ENCODE data around the gene FOXS1. TPM values are rescaled to one million over a fixed set of nuclear protein-coding genes. Genes with fewer than 3 reads are reported as not detected.

Gene FOXS1
- total RNA-seq, 1 experiment from 2014 or later: not detected

GRCh38 chr20:31831771-31832306 lies 13.6 kb downstream of the FOXS1 start:
- intact Hi-C loops (cut with micrococcal nuclease; ENCODE audit: unreplicated experiment): no loop called here
- no peak overlapping the region for H3K27ac ChIP-seq (ENCODE audit: low read depth, low read length, poor library complexity, severe bottlenecking)
- H3K9me3 ChIP-seq (ENCODE audit: low read depth, low read length, poor library complexity, severe bottlenecking): no peaks in the 10 kb centered on the region
- ChIA-PET CTCF (no interaction called here), POLR2A (ENCODE audit: low non-redundant PET) (no interaction called here)
- no peaks in the 10 kb centered on the region for H3K27me3 ChIP-seq (replicated peaks; ENCODE audit: insufficient read depth, low read depth, low read length, poor library complexity)
- DNase-seq (ENCODE audit: low spot score): no peak
- BruUV-seq (replicated peaks): no TSS peak
- TF ChIP-seq CTCF (conservative IDR thresholded peaks at IDR 0.05; ENCODE audit: low read depth, low read length): no peak
- TF ChIP-seq EZH2 (IDR thresholded peaks at IDR 0.05; ENCODE audit: borderline replicate concordance, low read depth, low read length, poor library complexity, severe bottlenecking): no peak
- H3K36me3 ChIP-seq (ENCODE audit: insufficient read depth, low read length, poor library complexity, severe bottlenecking): no peaks in the 10 kb centered on the region
- H3K4me1 ChIP-seq (ENCODE audit: insufficient read depth, low read length, poor library complexity, severe bottlenecking): no peaks in the 10 kb centered on the region
- H3K4me3 ChIP-seq (ENCODE audit: low read depth, low read length, poor library complexity, severe bottlenecking): no peak overlapping the region

- ChIA-PET POLR2A (ENCODE audit: low non-redundant PET) (no interaction called here), CTCF (no interaction called here)
- Histone ChIP-seq H3K27me3 (replicated peaks; ENCODE audit: insufficient read depth, low read depth, low read length, poor library complexity) (no peaks in the 10 kb centered on the region), H3K4me3 (ENCODE audit: low read depth, low read length, poor library complexity, severe bottlenecking) (no peak overlapping the region), H3K9me3 (ENCODE audit: low read depth, low read length, poor library complexity, severe bottlenecking) (no peaks in the 10 kb centered on the region), H3K4me1 (ENCODE audit: insufficient read depth, low read length, poor library complexity, severe bottlenecking) (no peaks in the 10 kb centered on the region), H3K27ac (ENCODE audit: low read depth, low read length, poor library complexity, severe bottlenecking) (no peak overlapping the region), H3K36me3 (ENCODE audit: insufficient read depth, low read length, poor library complexity, severe bottlenecking) (no peaks in the 10 kb centered on the region)
- no peak for TF ChIP-seq EZH2 (IDR thresholded peaks at IDR 0.05; ENCODE audit: borderline replicate concordance, low read depth, low read length, poor library complexity, severe bottlenecking)
- TF ChIP-seq CTCF (conservative IDR thresholded peaks at IDR 0.05; ENCODE audit: low read depth, low read length): no peak
- BruUV-seq (replicated peaks): no TSS peak
- intact Hi-C loops (cut with micrococcal nuclease; ENCODE audit: unreplicated experiment): no loop called here
- no peak for DNase-seq (ENCODE audit: low spot score)
Measured at GRCh38 chr20:31831211-31831610, 14.2 kb downstream of the FOXS1 start.

GRCh38 chr20:31830406-31830981 lies 14.9 kb downstream of the FOXS1 start:
- no TSS peak for BruUV-seq (replicated peaks)
- ChIA-PET CTCF (interaction anchor here (0.5 kb wide), 1 partner anchor 944 kb away, joined by 9 read pairs; no protein-coding TSS in a partner anchor), POLR2A (ENCODE audit: low non-redundant PET) (no interaction called here)
- TF ChIP-seq EZH2 (IDR thresholded peaks at IDR 0.05; ENCODE audit: borderline replicate concordance, low read depth, low read length, poor library complexity, severe bottlenecking): no peak
- no peak for TF ChIP-seq CTCF (conservative IDR thresholded peaks at IDR 0.05; ENCODE audit: low read depth, low read length)
- Histone ChIP-seq H3K27me3 (replicated peaks; ENCODE audit: insufficient read depth, low read depth, low read length, poor library complexity) (no peaks in the 10 kb centered on the region), H3K4me3 (ENCODE audit: low read depth, low read length, poor library complexity, severe bottlenecking) (no peak overlapping the region), H3K27ac (ENCODE audit: low read depth, low read length, poor library complexity, severe bottlenecking) (no peak overlapping the region), H3K36me3 (ENCODE audit: insufficient read depth, low read length, poor library complexity, severe bottlenecking) (no peaks in the 10 kb centered on the region), H3K4me1 (ENCODE audit: insufficient read depth, low read length, poor library complexity, severe bottlenecking) (no peaks in the 10 kb centered on the region), H3K9me3 (ENCODE audit: low read depth, low read length, poor library complexity, severe bottlenecking) (no peaks in the 10 kb centered on the region)
- DNase-seq (ENCODE audit: low spot score): no peak
- intact Hi-C loops (cut with micrococcal nuclease; ENCODE audit: unreplicated experiment): no loop called here
